Colonic mucosa (tissue), 4 donors: ENCODE measurements around the gene MEIS1. TPM values are rescaled to one million over a fixed set of nuclear protein-coding genes. Genes with fewer than 3 reads are reported as not detected.

ENCODE experiments used
- DNase-seq: peaks from one replicate; pipeline ENCODE4 v3.0.0-alpha.2; 2020
- H3K27ac ChIP-seq: fragments of 200-600 bp; one replicate; pipeline ENCODE4 v1.8.0; 2021
- H3K27me3 ChIP-seq: fragments of 200-600 bp; one replicate; pipeline ENCODE4 v1.8.0; 2021
- H3K36me3 ChIP-seq: fragments of 200-600 bp; one replicate; pipeline ENCODE4 v1.8.0; 2021
- H3K4me1 ChIP-seq: fragments of 200-600 bp; one replicate; pipeline ENCODE4 v1.8.0; 2021; ENCODE audit warnings: mild to moderate bottlenecking
- H3K4me3 ChIP-seq: fragments of 200-600 bp; one replicate; pipeline ENCODE4 v1.8.0; 2021
- H3K9ac ChIP-seq, 2 donors: one replicate each; pipeline ENCODE4 v1.7.0; 2013; ENCODE audit warnings: control low read depth in 2 of 2, low read depth in 2 of 2, low read length in 2 of 2
- H3K9me3 ChIP-seq: fragments of 200-600 bp; one replicate; pipeline ENCODE4 v1.8.0; 2021
- intact Hi-C: fragments of 100-400 bp; cut with DNase I; formaldehyde crosslinking; loops from one replicate; pipeline ENCODE4 v1.14.1; 2022
- total RNA-seq, 2 donors: library from RNA; stranded (reverse); fragmentation: NEBNext Ultra II Directional in 1 of 2; extraction: Animal tissue kit (Norgen Biotek cat#: 25700) in 1 of 2; gene quantifications; one replicate each; pipeline ENCODE4 v1.2.1, GENCODE V29; 2021
- TF ChIP-seq, protein P1 (sequence below): fragments of 200-600 bp; IDR thresholded peaks from one replicate; pipeline ENCODE4 v1.8.0; 2022; ENCODE audit warnings: antibody characterized with exemption, mild to moderate bottlenecking
- donor health status: healthy.
- donor health status: DM: no; HTN: no; CAD: no.
- donor health status: DM: no; HTN: no; CAD: no.

The MEIS1 gene
- total RNA-seq, 2 donors from 2014 or later = 8.9 to 23.1 TPM

DNA sequence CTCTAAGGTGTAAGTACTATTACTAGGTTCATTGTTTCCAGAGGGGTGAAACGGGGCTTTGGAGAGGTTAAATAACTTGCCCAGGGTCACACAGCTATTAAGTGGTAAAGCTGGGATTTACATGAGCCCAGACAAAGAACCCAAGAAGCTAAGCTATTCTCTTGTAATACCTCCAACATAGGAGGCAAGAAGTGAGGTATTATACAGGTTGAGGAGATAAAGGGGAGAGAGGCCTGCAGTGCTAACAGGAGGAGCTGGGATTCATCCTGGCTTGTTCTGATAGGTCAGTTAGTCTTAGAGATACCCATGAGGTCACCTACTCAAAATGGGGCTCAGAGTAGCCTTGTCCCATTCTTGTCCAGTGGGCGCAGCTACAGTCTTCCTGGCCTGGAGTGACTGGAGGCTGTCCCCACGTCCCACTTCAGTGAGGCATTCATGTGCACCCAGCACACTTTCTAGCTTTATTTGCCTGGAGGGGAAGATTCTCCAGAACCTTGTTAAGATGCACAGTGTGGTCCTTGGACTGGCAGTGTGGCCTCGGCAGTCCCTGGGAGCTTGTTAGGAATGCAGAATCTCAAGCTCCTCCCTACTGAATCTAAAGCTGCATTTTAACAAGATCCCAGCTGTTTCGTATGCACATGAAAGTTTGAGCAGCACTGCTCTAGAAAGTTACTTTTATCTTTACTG, 63.5 kb downstream of the MEIS1 start:
- Histone ChIP-seq H3K27ac (no peak overlapping the region), H3K27me3 (no peaks in the 10 kb centered on the region), H3K9me3 (no peaks in the 10 kb centered on the region), H3K9ac (no peak overlapping the region), H3K36me3 (no peaks in the 10 kb centered on the region), H3K4me1 (peaks cover 7% of the 10 kb centered on the region), H3K4me3 (no peak overlapping the region)
- intact Hi-C loops = no loop called here
- TF ChIP-seq, protein P1, sequence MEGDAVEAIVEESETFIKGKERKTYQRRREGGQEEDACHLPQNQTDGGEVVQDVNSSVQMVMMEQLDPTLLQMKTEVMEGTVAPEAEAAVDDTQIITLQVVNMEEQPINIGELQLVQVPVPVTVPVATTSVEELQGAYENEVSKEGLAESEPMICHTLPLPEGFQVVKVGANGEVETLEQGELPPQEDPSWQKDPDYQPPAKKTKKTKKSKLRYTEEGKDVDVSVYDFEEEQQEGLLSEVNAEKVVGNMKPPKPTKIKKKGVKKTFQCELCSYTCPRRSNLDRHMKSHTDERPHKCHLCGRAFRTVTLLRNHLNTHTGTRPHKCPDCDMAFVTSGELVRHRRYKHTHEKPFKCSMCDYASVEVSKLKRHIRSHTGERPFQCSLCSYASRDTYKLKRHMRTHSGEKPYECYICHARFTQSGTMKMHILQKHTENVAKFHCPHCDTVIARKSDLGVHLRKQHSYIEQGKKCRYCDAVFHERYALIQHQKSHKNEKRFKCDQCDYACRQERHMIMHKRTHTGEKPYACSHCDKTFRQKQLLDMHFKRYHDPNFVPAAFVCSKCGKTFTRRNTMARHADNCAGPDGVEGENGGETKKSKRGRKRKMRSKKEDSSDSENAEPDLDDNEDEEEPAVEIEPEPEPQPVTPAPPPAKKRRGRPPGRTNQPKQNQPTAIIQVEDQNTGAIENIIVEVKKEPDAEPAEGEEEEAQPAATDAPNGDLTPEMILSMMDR = no peak
- DNase-seq = no peak

DNA sequence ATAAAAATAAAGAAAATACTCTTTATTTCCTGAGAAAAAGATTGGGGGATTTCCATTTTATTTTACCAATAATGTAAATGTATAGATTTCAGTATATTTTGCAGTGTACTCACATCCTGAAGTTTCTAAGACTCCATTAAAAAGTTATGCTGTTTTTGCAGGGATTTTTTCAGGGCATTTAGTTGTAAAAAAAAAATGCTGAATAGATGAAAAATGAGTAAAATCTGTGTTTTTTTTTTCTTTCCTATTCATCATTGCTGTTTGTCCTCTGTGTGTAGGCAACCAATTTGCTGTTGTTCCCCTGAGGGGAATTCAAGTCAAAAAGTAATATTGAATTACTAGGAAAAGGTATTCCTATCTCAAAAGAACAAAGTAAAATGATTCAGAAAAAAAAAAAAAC, 66.3 kb downstream of the MEIS1 start:
- intact Hi-C loops = no loop called here
- H3K4me3 ChIP-seq = no peak overlapping the region
- no peak overlapping the region for H3K27ac ChIP-seq
- no peaks in the 10 kb centered on the region for H3K9me3 ChIP-seq
- H3K4me1 ChIP-seq = no peaks in the 10 kb centered on the region
- no peaks in the 10 kb centered on the region for H3K36me3 ChIP-seq
- H3K9ac ChIP-seq = no peak overlapping the region
- TF ChIP-seq, protein P1 = no peak
- DNase-seq = no peak
- no peaks in the 10 kb centered on the region for H3K27me3 ChIP-seq

DNA sequence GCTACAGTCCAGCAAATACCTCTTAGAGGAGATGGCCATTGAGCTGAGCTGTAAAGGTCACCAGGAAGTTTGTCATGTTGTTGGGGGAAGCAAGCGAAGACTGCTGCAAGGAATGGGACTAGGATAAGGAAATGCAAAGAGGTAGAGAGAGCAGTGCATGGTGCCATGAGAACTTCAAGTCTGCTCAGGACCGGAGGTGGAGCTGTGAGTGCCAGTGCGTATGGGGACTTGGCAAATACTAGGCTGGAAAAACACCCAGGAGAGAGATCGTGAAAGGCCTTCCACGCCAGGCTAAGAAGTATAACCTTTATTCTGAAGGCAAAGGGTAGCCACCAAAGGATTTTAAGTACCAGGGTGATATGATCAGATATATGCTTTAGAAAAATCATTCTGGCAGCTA, 71.3 kb downstream of the MEIS1 start:
- TF ChIP-seq, protein P1 = no peak
- Histone ChIP-seq H3K4me3 (no peak overlapping the region), H3K36me3 (no peaks in the 10 kb centered on the region), H3K27ac (no peak overlapping the region), H3K9ac (peak overlapping the region in 1 of 2 donors; percentile 14), H3K4me1 (no peaks in the 10 kb centered on the region), H3K27me3 (no peaks in the 10 kb centered on the region), H3K9me3 (no peaks in the 10 kb centered on the region)
- DNase-seq = no peak
- intact Hi-C loops = no loop called here

DNA sequence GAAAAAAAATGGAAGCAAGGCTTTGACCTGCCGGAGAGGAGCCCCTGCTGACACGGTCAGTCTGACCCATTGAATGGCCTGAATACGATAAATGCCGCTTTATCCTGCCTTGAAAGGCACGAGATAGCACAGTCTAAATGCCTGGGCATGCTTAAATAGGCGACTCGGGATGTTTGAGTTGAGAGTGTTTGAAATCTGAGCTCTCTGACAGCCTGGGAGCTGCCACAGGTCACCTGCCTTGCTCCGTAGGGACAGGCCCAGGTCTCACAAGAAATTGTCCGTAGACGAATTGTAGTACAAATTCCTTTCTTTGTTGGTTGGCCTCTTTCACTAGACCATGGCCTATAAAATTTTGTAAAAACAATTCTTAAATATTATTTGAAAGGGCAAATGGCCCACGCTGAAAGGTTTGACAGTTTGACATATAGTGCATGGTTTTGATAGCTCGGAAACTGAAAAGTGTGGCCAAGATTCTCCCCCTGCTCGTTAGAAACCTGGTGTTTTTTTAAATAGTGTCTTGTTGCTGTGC, 72.8 kb downstream of the MEIS1 start:
- TF ChIP-seq, protein P1 = no peak

DNA sequence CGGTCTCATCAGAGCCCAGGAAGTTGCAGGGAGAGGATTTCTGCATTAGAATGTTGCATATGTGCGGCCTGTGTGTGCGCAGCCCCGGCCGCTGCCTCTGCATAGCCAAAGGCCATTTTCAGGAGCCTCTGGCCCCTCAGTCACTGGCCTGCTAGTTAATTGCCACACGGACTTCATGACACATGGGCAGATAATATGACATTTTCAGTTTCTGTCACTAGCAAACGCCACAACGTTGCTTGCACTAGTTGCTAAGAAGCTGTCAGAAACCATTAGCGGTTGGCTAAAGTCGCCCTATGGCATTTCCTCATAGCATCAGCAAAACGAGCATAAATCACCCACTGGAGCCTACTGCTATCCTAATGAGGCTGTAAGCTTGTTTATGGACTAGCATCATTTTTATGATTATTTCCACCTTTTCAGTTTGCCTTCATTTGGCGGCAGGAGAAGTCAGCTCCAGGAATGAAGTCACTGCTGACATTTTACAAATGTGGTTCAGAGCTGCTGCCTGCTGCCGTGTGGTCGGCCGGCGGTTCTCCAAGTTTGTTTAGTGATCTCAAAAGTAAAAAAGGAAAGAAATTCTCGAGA, 73.7 kb downstream of the MEIS1 start:
- H3K4me1 ChIP-seq = no peaks in the 10 kb centered on the region
- TF ChIP-seq, protein P1 = no peak
- no peak overlapping the region for H3K4me3 ChIP-seq
- intact Hi-C loops = no loop called here
- no peaks in the 10 kb centered on the region for H3K27me3 ChIP-seq
- no peak overlapping the region for H3K27ac ChIP-seq
- no peaks in the 10 kb centered on the region for H3K9me3 ChIP-seq
- no peaks in the 10 kb centered on the region for H3K36me3 ChIP-seq
- H3K9ac ChIP-seq = no peak overlapping the region
- no peak for DNase-seq

More for the DNA sequence above, 72.8 kb downstream of the MEIS1 start:
- H3K27me3 ChIP-seq = no peaks in the 10 kb centered on the region
- no peaks in the 10 kb centered on the region for H3K36me3 ChIP-seq
- no peaks in the 10 kb centered on the region for H3K4me1 ChIP-seq
- no peak overlapping the region for H3K27ac ChIP-seq
- no peak overlapping the region for H3K9ac ChIP-seq
- intact Hi-C loops = no loop called here
- H3K4me3 ChIP-seq = no peak overlapping the region
- no peaks in the 10 kb centered on the region for H3K9me3 ChIP-seq
- DNase-seq = no peak
